HL-60 (cell line): Measurements from ENCODE around the gene SULT6B1.

Source experiments
- CTCF ChIP-seq: IDR thresholded peaks from one replicate; pipeline ENCODE4 v1.5.1; 2011; ENCODE audit warnings: low read length, control low read depth, inconsistent platforms; ENCODE audit not compliant: insufficient read depth
- REST ChIP-seq: IDR thresholded peaks from 2 replicates; pipeline ENCODE4 v1.6.1; 2012; ENCODE audit warnings: low read depth; ENCODE audit not compliant: insufficient replicate concordance

GRCh38 chr2:37149626-37150322 is 38.7 kb downstream of the SULT6B1 start:
- TF ChIP-seq CTCF (no peak), REST (no peak)
